Progenitor cell of endocrine pancreas (in vitro differentiated cells): ENCODE measurements around the gene FLVCR1. TPM values are rescaled to one million over a fixed set of nuclear protein-coding genes. Genes with fewer than 3 reads are reported as not detected.

ENCODE experiments used
- DNase-seq: peaks from one replicate; pipeline ENCODE4 v3.0.0; 2021; ENCODE audit warnings: low spot score; ENCODE audit not compliant: unreplicated experiment
- H3K27ac Mint-ChIP-seq: 2 replicates; pipeline ENCODE4 v1.8.0; 2021; ENCODE audit warnings: mild to moderate bottlenecking, moderate library complexity, mixed read lengths
- H3K27me3 Mint-ChIP-seq: 2 replicates; pipeline ENCODE4 v1.8.0; 2021; ENCODE audit warnings: mixed read lengths
- H3K36me3 Mint-ChIP-seq: 2 replicates; pipeline ENCODE4 v1.8.0; 2022; ENCODE audit warnings: mixed read lengths; ENCODE audit not compliant: insufficient read depth
- H3K4me1 Mint-ChIP-seq: 2 replicates; pipeline ENCODE4 v1.8.0; 2021; ENCODE audit warnings: low read depth, mixed read lengths
- H3K4me3 Mint-ChIP-seq: 2 replicates; pipeline ENCODE4 v1.8.0; 2021; ENCODE audit warnings: low read depth, mild to moderate bottlenecking, moderate library complexity, mixed read lengths
- H3K9me3 Mint-ChIP-seq: 2 replicates; pipeline ENCODE4 v1.8.0; 2021; ENCODE audit warnings: low read depth, mixed read lengths
- CTCF ChIP-seq: fragments of 200-600 bp; sonication (generic); IDR thresholded peaks from one replicate; pipeline ENCODE4 v1.5.0; 2021; ENCODE audit warnings: antibody characterized with exemption, mild to moderate bottlenecking; ENCODE audit not compliant: unreplicated experiment
- total RNA-seq: library from RNA; stranded (reverse); gene quantifications from 2 replicates; pipeline ENCODE4 v1.2.1, GENCODE V29; 2021

Gene FLVCR1
- total RNA-seq, 1 donor from 2014 or later, result 31.4 TPM

GRCh38 chr1:212928323-212929291 lies 70.5 kb downstream of the FLVCR1 start:
- no peak overlapping the region for H3K4me3 Mint-ChIP-seq
- peaks cover 3% of the 10 kb centered on the region for H3K4me1 Mint-ChIP-seq
- peaks cover 9% of the 10 kb centered on the region for H3K27me3 Mint-ChIP-seq
- DNase-seq, result no peak
- H3K36me3 Mint-ChIP-seq, result no peaks in the 10 kb centered on the region
- H3K27ac Mint-ChIP-seq, result no peak overlapping the region
- no peaks in the 10 kb centered on the region for H3K9me3 Mint-ChIP-seq
- no peak for TF ChIP-seq CTCF

- no peaks in the 10 kb centered on the region for H3K4me1 Mint-ChIP-seq
- H3K9me3 Mint-ChIP-seq, result no peaks in the 10 kb centered on the region
- DNase-seq, result no peak
- H3K27me3 Mint-ChIP-seq, result peaks cover 6% of the 10 kb centered on the region
- no peaks in the 10 kb centered on the region for H3K36me3 Mint-ChIP-seq
- H3K4me3 Mint-ChIP-seq, result no peak overlapping the region
- TF ChIP-seq CTCF, result no peak
- H3K27ac Mint-ChIP-seq, result no peak overlapping the region
These were observed 73.1 kb downstream of the FLVCR1 start for GRCh38 chr1:212930986-212931678.

DNA sequence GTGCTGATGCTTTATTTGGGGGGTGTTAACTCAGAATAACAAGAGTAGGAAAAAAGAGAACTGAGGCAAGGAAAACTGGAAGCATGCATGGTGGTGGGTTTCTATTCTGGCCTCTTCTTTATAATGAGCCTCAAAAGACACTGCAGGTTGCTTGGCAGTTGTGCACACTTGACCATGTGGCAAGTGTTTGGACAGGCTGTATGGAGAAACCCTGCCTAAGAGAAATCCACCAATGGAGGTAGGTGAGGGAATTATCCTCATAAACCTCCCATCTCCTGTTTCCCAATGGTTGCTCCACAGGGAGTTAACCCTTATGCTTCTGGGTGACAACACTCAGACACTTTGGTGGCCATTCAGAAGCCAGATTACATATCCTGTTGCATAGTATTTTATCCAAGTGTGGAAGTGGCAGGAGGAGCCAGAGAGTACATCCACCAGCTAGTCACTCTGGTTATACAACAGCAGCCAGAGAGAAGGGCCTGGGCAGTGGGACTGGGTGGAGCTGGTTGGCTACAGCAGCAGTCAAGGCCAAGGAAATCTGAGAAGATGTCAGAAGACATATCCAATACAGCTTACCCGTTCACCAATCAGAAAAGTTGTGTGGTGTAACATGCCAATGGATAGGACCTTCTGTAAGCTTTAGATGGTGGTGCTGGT lies 75.9 kb downstream of the FLVCR1 start:
- H3K36me3 Mint-ChIP-seq, result no peaks in the 10 kb centered on the region
- no peak overlapping the region for H3K4me3 Mint-ChIP-seq
- no peak for DNase-seq
- no peaks in the 10 kb centered on the region for H3K27me3 Mint-ChIP-seq
- no peaks in the 10 kb centered on the region for H3K4me1 Mint-ChIP-seq
- TF ChIP-seq CTCF, result no peak
- no peak overlapping the region for H3K27ac Mint-ChIP-seq
- no peaks in the 10 kb centered on the region for H3K9me3 Mint-ChIP-seq

GRCh38 chr1:212935387-212935981 lies 77.4 kb downstream of the FLVCR1 start:
- Mint-ChIP-seq H3K9me3 (peaks cover 9% of the 10 kb centered on the region), H3K4me3 (no peak overlapping the region), H3K27ac (no peak overlapping the region), H3K27me3 (no peaks in the 10 kb centered on the region), H3K4me1 (no peaks in the 10 kb centered on the region), H3K36me3 (peaks cover 2% of the 10 kb centered on the region)
- no peak for DNase-seq
- TF ChIP-seq CTCF, result no peak

DNA sequence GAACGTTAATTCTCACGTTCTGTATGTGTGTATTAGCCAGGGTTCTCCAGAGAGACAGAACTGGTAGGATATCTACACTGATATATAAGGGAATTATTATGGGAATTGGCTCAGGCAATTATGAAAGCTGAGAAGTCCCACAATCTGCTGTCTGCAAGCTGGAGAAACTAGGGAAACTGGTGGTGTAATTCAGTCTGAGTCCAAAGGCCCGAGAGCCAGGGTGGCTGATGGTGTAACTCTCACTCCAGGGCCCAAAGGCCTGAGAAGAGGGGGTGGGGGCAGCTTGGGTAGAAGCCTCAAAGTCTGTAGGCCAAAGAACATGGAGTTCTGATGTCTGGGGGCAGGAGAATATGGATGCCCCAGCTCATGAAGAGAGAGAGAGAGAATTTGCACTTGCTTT lies 79.0 kb downstream of the FLVCR1 start:
- Mint-ChIP-seq H3K27me3 (no peaks in the 10 kb centered on the region), H3K4me1 (no peaks in the 10 kb centered on the region), H3K4me3 (no peak overlapping the region), H3K9me3 (peaks cover 15% of the 10 kb centered on the region), H3K36me3 (peaks cover 4% of the 10 kb centered on the region), H3K27ac (no peak overlapping the region)
- no peak for TF ChIP-seq CTCF
- DNase-seq, result no peak
